Measurements from ENCODE around the gene SEPTIN6. TPM values are rescaled to one million over a fixed set of nuclear protein-coding genes. Genes with fewer than 3 reads are reported as not detected.

The SEPTIN6 gene
- total RNA-seq, 6 donors from 2014 or later: 12.3 to 27.2 (median 21.4) TPM

DNA sequence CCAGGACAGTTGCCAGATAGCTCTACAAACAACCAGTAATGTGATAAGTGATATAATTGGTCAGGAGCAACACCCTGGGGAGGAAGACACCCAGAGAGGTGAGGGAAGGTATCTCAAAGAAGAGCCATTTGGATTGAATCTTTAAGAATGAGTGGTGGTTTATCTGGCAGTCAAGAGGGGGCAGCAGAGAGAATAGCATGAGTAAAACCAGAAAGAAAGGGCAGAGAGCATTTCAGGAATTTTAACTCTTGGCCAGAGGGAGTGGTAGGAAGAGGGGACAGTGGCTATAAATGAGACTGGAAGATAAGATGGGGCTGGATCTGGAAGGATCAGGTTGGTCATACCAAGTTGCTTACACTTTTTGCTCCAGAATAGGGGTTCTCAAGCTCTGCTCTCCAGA lies 5.9 kb upstream of the SEPTIN6 start:
- H3K4me3 ChIP-seq: no peak overlapping the region
- DNase-seq: no peak
- no peaks in the 10 kb centered on the region for H3K36me3 ChIP-seq
- H3K4me1 ChIP-seq: peaks cover 0 to 2% (median 0%) of the 10 kb centered on the region in 4 donors
- no peak for ATAC-seq (ENCODE audit: low FRiP score in 2 of 2)
- H3K9me3 ChIP-seq: no peaks in the 10 kb centered on the region
- no peak overlapping the region for H3K27ac ChIP-seq
- no peaks in the 10 kb centered on the region for H3K27me3 ChIP-seq
- TF ChIP-seq, protein P1, sequence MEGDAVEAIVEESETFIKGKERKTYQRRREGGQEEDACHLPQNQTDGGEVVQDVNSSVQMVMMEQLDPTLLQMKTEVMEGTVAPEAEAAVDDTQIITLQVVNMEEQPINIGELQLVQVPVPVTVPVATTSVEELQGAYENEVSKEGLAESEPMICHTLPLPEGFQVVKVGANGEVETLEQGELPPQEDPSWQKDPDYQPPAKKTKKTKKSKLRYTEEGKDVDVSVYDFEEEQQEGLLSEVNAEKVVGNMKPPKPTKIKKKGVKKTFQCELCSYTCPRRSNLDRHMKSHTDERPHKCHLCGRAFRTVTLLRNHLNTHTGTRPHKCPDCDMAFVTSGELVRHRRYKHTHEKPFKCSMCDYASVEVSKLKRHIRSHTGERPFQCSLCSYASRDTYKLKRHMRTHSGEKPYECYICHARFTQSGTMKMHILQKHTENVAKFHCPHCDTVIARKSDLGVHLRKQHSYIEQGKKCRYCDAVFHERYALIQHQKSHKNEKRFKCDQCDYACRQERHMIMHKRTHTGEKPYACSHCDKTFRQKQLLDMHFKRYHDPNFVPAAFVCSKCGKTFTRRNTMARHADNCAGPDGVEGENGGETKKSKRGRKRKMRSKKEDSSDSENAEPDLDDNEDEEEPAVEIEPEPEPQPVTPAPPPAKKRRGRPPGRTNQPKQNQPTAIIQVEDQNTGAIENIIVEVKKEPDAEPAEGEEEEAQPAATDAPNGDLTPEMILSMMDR (IDR thresholded peaks at IDR 0.05): peak in 5 of 6 experiments; percentile 22 to 37 (median 29)
- TF ChIP-seq EP300 (IDR thresholded peaks at IDR 0.05): no peak
- no peak for TF ChIP-seq POLR2A (IDR thresholded peaks at IDR 0.05)
- TF ChIP-seq POLR2AphosphoS5 (IDR thresholded peaks at IDR 0.05): no peak

DNA sequence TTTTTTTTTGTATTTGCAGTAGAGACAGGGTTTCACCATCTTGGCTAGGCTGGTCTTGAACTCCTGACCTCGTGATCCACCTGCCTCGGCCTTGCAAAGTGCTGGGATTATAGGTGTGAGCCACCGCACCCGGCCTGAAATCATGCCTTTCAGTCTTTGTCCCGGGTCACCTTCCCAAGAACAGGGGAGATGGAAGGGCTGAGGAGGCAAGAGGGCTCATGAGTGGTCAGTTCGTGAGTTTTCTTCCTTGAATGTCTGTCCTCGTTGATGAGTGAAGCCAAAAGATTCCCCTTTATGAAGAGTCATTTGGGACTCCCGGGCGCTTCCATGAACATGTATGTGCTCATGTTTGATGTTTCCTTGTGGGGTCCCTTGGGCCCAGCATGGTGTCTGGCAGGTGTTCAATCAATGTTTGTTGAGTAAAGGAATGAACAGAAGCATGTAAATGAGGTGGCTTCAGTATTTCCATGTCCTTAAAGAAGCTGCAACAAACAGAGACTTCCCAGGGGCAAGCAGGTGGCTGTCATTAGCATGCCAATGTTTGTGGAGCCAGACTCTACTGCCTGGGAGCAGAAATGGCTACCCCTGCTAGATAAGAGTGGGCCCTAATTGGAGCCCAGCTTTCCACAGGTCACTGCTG lies 3.4 kb upstream of the SEPTIN6 start:
- Histone ChIP-seq H3K27ac (no peak overlapping the region), H3K36me3 (no peaks in the 10 kb centered on the region), H3K9me3 (no peaks in the 10 kb centered on the region), H3K4me3 (no peak overlapping the region), H3K4me1 (peaks cover 0 to 14% (median under 1%) of the 10 kb centered on the region in 4 donors), H3K27me3 (no peaks in the 10 kb centered on the region)
- TF ChIP-seq POLR2A (IDR thresholded peaks at IDR 0.05): no peak
- no peak for TF ChIP-seq EP300 (IDR thresholded peaks at IDR 0.05)
- TF ChIP-seq, protein P1 (IDR thresholded peaks at IDR 0.05): no peak
- no peak for TF ChIP-seq POLR2AphosphoS5 (IDR thresholded peaks at IDR 0.05)
- ATAC-seq (ENCODE audit: low FRiP score in 2 of 2): no peak
- DNase-seq: no peak
- 50 to 91% methylated on average over 3 to 9 of the region's 9 CpGs for WGBS, 2 donors

DNA sequence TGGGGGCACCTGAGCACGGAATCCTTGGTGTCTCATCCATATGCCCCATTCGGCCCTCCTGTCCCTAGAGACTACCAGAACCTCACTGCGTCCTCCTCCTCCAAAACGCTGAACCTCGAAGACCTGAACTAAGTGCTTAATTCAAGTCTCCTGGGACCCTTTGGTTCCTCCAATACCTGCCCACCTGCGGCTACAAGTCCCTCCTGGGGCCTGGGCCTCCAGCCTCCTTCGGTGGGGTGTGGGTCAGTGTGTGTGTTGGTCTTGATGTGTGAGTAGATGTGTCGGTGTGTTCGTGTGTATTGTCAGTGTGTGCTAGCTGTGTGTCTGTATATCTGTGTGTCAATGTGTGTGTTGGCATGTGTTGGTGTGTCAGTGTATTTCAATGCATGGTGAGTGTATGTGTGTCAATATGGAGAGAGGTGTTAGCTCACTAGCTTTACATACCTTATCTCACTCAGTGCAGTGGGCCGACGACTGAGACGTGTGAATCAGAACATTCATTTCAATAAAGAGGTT lies 2.6 kb upstream of the SEPTIN6 start:
- Histone ChIP-seq H3K27ac (no peak overlapping the region), H3K4me1 (peaks cover 0 to 15% (median 2%) of the 10 kb centered on the region in 4 donors), H3K27me3 (no peaks in the 10 kb centered on the region), H3K36me3 (no peaks in the 10 kb centered on the region), H3K4me3 (no peak overlapping the region), H3K9me3 (no peaks in the 10 kb centered on the region)
- TF ChIP-seq POLR2A (IDR thresholded peaks at IDR 0.05): no peak
- TF ChIP-seq, protein P1 (IDR thresholded peaks at IDR 0.05): no peak
- TF ChIP-seq EP300 (IDR thresholded peaks at IDR 0.05): no peak
- TF ChIP-seq POLR2AphosphoS5 (IDR thresholded peaks at IDR 0.05): no peak
- WGBS, 2 donors: 77 to 94% methylated on average over 3 to 12 of the region's 12 CpGs
- ATAC-seq (ENCODE audit: low FRiP score in 2 of 2) (no peak), DNase-seq (no peak)

DNA sequence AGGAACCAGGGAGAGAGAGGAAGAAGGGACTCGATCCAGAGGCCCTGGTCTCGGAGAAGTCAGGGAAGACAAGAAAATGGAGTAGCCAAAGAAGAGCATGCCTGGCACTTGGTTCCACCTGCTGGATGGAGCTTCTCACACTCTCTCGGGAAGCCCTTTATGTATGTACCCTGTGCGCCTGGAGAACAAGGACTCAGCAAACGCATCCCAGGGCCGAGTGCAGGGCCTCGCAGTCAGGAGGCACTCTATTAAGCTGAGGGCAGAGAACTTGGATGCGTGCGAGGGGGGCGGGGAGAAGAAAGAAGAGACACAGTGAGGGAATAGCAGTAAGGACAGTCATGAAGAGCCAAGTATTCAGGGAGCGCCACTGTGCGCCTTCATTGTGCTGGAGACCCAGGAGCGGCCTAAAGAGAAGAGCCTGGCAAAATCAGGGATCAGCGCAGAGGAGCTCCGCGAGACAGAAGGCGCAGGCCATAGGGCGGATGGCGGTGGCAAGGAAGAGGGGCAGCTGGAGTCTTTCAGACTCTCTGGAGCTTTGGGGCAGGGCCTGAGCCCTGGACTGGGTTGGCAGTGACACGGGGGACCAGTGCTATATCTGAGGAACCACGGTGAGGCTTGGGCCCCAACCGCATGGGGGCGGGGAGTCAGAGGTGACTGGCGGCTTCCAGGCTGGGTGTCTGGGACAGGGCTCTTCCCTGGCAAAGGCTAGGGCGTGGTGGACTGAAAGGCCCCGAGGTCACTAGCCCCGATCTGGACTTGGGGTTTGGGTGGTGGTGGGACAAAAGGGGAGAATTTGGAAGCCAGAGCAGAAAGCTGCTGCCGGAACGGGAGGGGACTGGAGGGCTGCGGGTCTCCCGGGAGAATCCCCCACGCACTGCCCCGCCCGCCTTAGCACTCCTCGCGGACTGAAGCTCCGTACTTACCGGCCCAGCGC lies 1.9 kb upstream of the SEPTIN6 start:
- 77 to 82% methylated on average over 19 to 39 of the region's 39 CpGs for WGBS, 2 donors
- Histone ChIP-seq H3K27ac (no peak overlapping the region), H3K36me3 (no peaks in the 10 kb centered on the region), H3K9me3 (no peaks in the 10 kb centered on the region), H3K27me3 (no peaks in the 10 kb centered on the region), H3K4me1 (peaks cover 0 to 15% (median 2%) of the 10 kb centered on the region in 4 donors), H3K4me3 (no peak overlapping the region)
- TF ChIP-seq EP300 (IDR thresholded peaks at IDR 0.05): no peak
- TF ChIP-seq POLR2AphosphoS5 (IDR thresholded peaks at IDR 0.05): no peak
- TF ChIP-seq, protein P1 (IDR thresholded peaks at IDR 0.05): no peak
- TF ChIP-seq POLR2A (IDR thresholded peaks at IDR 0.05): no peak
- DNase-seq (no peak), ATAC-seq (ENCODE audit: low FRiP score in 2 of 2) (no peak)

All from upper lobe of left lung (tissue), 6 donors.